Measurements from ENCODE around the gene PRR5L. TPM values are rescaled to one million over a fixed set of nuclear protein-coding genes. Genes with fewer than 3 reads are reported as not detected.

The PRR5L gene
- total RNA-seq, 4 donors from 2014 or later: 2.2 to 10.9 (median 3.5) TPM

DNA sequence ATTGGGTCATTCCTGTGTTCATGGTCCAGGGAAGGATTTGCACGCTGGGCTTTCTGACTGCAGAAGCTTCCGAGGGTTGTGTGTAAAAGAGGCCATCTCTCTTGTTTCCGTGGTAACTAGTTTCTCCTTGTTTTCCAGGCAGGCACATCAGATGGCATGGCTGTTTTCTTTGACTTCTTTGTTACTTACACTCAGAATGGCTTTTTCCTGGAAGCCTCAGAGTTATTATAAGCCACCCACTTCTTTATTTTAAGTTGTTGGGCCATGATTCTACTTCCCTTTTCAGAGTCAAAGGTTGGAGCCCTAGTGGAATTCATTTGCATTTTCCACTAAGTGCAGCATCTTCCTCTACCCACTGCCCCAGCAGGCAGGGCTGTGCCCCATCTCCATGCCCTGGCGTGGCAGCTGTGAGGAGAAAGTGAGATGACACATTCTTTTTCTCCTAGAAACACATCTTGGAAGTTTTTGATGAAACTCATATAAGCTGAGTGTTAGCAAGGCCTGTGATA lies 94.9 kb downstream of the PRR5L start:
- WGBS: 75% methylated on average over 4 of the region's 4 CpGs
- DNase-seq (ENCODE audit: low spot score in 2 of 2): no peak
- TF ChIP-seq POLR2A (IDR thresholded peaks at IDR 0.05) (no peak), EP300 (IDR thresholded peaks at IDR 0.05) (no peak), POLR2AphosphoS5 (IDR thresholded peaks at IDR 0.05) (no peak)
- TF ChIP-seq, protein P1, sequence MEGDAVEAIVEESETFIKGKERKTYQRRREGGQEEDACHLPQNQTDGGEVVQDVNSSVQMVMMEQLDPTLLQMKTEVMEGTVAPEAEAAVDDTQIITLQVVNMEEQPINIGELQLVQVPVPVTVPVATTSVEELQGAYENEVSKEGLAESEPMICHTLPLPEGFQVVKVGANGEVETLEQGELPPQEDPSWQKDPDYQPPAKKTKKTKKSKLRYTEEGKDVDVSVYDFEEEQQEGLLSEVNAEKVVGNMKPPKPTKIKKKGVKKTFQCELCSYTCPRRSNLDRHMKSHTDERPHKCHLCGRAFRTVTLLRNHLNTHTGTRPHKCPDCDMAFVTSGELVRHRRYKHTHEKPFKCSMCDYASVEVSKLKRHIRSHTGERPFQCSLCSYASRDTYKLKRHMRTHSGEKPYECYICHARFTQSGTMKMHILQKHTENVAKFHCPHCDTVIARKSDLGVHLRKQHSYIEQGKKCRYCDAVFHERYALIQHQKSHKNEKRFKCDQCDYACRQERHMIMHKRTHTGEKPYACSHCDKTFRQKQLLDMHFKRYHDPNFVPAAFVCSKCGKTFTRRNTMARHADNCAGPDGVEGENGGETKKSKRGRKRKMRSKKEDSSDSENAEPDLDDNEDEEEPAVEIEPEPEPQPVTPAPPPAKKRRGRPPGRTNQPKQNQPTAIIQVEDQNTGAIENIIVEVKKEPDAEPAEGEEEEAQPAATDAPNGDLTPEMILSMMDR (IDR thresholded peaks at IDR 0.05): no peak
- Histone ChIP-seq H3K27ac (no peak overlapping the region), H3K9me3 (no peaks in the 10 kb centered on the region), H3K27me3 (no peaks in the 10 kb centered on the region), H3K36me3 (no peaks in the 10 kb centered on the region), H3K4me1 (no peaks in the 10 kb centered on the region), H3K4me3 (no peak overlapping the region)

DNA sequence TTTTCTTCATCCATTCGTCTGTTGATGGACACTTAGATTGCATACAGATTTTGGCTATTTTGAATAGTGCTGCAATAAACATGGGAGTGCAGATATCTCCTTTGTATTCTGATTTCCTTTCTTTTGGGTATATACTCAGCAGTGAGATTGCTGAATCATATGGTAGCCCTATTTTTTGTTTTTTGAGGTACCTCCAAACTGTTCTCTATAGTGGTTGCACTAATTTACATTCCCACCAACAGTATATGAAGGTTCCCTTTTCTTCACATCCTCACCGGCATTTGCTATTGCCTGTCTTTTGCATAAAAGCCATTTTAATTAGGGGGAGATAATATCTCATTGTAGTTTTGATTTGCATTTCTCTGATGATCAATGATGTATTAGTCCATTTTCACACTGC lies 96.1 kb downstream of the PRR5L start:
- WGBS: 87% methylated on average over 2 of the region's 2 CpGs
- Histone ChIP-seq H3K36me3 (no peaks in the 10 kb centered on the region), H3K27me3 (no peaks in the 10 kb centered on the region), H3K9me3 (no peaks in the 10 kb centered on the region), H3K4me3 (no peak overlapping the region), H3K27ac (no peak overlapping the region), H3K4me1 (no peaks in the 10 kb centered on the region)
- no peak for DNase-seq (ENCODE audit: low spot score in 2 of 2)
- no peak for TF ChIP-seq POLR2A (IDR thresholded peaks at IDR 0.05)
- TF ChIP-seq EP300 (IDR thresholded peaks at IDR 0.05): no peak
- TF ChIP-seq, protein P1 (IDR thresholded peaks at IDR 0.05): no peak

DNA sequence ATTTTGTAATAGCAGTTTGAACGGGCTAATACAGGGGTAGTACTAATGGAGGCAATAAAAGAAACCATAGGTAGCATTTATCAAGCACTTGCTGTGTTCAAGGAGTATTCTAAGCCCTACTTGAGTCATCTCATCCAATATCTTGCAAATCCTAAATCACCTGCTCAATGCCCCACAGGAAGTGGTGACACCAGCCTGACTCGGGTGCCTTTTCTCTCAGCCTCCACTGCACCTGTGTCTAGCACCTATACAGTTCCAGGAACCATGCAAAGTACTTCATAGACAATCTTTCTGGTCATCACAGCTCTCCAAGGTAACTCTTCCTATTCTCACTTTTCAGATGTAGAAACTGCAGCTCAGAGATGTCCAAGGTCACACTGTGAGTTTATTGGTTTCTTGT lies 98.0 kb downstream of the PRR5L start:
- DNase-seq (ENCODE audit: low spot score in 2 of 2): no peak
- no peaks in the 10 kb centered on the region for H3K9me3 ChIP-seq
- H3K4me1 ChIP-seq: no peaks in the 10 kb centered on the region
- TF ChIP-seq, protein P1 (IDR thresholded peaks at IDR 0.05): no peak
- TF ChIP-seq POLR2AphosphoS5 (IDR thresholded peaks at IDR 0.05) (no peak), EP300 (IDR thresholded peaks at IDR 0.05) (no peak), POLR2A (IDR thresholded peaks at IDR 0.05) (no peak)
- no peak overlapping the region for H3K4me3 ChIP-seq
- no peak overlapping the region for H3K27ac ChIP-seq
- 83% methylated on average over 2 of the region's 2 CpGs for WGBS
- no peaks in the 10 kb centered on the region for H3K36me3 ChIP-seq
- H3K27me3 ChIP-seq: no peaks in the 10 kb centered on the region

DNA sequence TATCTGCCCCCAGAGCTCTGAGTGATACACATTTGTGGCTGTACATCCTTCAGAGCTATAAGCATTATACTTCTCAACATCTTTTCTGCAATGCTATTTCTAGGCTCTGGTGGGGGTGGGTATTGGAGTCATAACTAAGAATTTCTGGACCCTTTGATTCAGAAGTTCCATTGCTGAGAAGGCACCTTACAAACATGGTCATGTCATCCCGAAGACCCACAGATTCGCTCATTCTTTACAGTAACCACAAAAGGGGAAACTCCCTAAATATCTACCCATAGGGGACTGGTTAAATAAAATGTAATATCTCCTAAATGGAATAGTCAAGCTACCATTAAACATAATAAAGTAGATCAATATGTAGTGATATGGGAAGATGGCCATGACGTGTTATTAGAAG lies 98.8 kb downstream of the PRR5L start:
- H3K9me3 ChIP-seq: no peaks in the 10 kb centered on the region
- H3K4me1 ChIP-seq: no peaks in the 10 kb centered on the region
- H3K27me3 ChIP-seq: no peaks in the 10 kb centered on the region
- TF ChIP-seq EP300 (IDR thresholded peaks at IDR 0.05) (no peak), POLR2AphosphoS5 (IDR thresholded peaks at IDR 0.05) (no peak), POLR2A (IDR thresholded peaks at IDR 0.05) (no peak)
- TF ChIP-seq, protein P1 (IDR thresholded peaks at IDR 0.05): no peak
- 90% methylated on average over 3 of the region's 3 CpGs for WGBS
- no peaks in the 10 kb centered on the region for H3K36me3 ChIP-seq
- no peak overlapping the region for H3K4me3 ChIP-seq
- DNase-seq (ENCODE audit: low spot score in 2 of 2): no peak
- H3K27ac ChIP-seq: no peak overlapping the region

DNA sequence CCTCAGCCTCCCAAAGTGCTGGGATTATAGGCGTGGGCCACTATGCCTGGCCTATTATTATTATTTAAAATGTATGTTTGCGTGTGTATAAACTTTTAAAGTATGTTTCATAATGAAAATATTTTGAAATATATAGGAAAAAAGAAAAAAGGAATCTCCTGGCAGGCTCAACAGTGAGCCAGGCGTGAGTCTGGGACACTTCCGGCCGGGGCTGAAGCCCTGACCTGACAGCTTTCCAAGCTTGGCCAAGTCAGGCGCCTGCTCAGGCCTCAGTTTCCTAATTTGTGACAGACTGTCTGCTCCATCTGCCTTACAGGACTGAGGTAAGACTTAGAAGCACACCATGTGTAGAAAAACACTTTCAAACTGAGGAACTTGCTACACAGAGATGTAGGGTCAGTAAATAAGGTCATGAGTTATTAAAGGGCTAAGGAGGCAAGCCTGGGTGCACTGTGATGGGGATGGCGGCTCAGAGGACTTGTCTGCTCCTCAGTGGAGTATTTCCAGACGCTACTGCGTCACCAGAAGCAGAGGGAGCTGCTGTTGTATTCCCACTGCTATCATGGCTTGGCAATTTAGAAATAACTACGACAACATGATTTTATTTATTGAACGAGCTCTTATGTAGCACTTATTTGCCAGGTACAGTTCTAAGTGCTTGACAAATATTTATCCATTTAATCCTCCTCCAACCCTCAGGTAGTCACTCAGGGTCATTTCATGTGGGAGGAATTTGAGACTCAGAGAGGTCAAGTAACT lies 100.1 kb downstream of the PRR5L start:
- H3K9me3 ChIP-seq: no peaks in the 10 kb centered on the region
- 87% methylated on average over 11 of the region's 11 CpGs for WGBS
- DNase-seq (ENCODE audit: low spot score in 2 of 2): no peak
- no peak overlapping the region for H3K27ac ChIP-seq
- no peaks in the 10 kb centered on the region for H3K36me3 ChIP-seq
- no peaks in the 10 kb centered on the region for H3K4me1 ChIP-seq
- H3K4me3 ChIP-seq: no peak overlapping the region
- no peaks in the 10 kb centered on the region for H3K27me3 ChIP-seq
- TF ChIP-seq POLR2AphosphoS5 (IDR thresholded peaks at IDR 0.05) (no peak), POLR2A (IDR thresholded peaks at IDR 0.05) (no peak), EP300 (IDR thresholded peaks at IDR 0.05) (no peak)
- TF ChIP-seq, protein P1 (IDR thresholded peaks at IDR 0.05): no peak
